ENCODE results near the gene STIMATE.
A peak's percentile ranks its signal among the peaks of the same experiment; 100 is the strongest.

The STIMATE gene

GRCh38 chr3:52897130-52898122 is at the start of gene STIMATE:
Gene STIMATE (minus strand): TSS chr3:52897548. CDS start chr3:52897450, 98 bp downstream.
- DNase-seq, result peak; percentile 60

DNA sequence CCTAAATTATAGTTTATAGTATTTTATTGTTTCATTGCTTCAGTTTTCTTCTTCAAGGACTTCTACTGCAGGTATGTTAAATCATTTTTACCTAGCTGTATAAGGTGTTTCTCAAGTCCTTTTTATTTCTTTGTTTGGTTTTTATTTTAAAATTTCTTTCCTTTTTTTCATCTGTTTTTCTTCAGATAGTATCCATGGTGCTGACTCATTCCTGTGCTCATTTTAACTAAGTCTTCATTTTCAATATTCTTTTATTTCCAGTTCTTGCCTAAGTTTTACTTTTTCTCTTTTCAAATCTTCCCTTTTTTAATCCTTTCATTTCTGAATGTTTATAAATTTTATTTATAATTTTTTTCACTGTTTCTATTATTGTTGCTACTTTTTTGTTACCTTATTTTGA is 42.3 kb upstream of the STIMATE start:
- no peak for DNase-seq

- DNase-seq, result no peak
These were observed 37.5 kb upstream of the STIMATE start for GRCh38 chr3:52934630-52935530.

GRCh38 chr3:52931889-52932288 is 34.5 kb upstream of the STIMATE start:
- no peak for DNase-seq

- no peak for DNase-seq
These were observed 34.0 kb upstream of the STIMATE start for GRCh38 chr3:52931328-52931727.

GRCh38 chr3:52930748-52931147 is 33.4 kb upstream of the STIMATE start:
- DNase-seq, result no peak

DNA sequence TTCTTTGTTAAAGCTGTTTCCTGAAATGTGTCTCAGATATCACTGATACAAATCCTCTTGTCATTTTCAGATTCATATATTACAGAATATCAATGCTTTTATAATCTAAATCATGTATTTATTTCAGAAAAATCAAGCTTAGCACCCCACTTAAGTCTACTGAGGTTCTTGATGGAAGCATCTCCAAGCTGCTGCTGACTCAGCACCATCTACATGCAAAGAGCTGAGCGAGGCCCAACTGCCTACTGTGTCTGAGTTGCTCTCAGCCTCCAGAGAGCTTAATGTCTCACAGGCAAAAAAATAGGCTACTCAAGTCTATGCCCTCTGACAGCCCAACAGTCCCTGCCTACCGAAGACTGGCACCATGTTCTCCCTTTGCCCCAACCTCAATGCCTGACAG is 29.2 kb upstream of the STIMATE start:
- no peak for DNase-seq

GRCh38 chr3:52925405-52926313 is 28.3 kb upstream of the STIMATE start:
- no peak for DNase-seq

DNA sequence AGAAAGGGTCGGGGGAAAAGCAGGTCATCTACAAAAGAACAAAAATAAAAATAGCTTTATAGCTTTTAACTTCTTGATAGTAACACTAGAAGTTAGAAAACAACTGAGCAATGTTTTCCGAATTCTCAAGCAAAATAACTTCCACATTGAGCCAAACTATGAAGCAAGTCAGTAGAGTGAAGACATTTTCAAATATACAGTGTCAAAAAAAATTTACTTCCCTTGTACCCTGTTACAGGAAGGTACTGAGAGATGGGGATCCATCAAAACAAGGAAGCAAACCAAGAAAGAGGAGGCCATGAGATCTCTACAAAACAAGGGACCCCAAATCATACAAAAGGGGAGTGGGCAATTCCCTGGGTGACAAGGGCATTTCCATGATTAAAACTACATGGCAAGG is 26.6 kb upstream of the STIMATE start:
- DNase-seq, result no peak

DNA sequence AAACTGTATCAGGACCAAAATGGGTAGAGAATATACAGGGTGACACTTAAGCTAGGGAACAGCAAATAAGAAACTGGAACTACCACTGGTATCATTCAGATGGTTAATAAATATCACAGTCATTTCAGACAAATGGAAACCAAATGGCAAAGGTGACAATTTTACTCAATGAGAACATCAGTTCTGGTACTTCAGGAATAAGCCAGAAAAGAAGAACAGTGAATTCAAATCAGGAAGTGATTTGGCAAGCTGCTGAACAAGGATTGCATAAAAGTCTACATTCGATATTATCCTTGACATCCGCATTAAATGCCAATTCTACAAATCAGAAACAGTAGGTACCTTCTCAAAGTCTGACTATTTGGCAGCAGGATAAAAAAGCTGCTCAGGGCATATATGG is 23.5 kb upstream of the STIMATE start:
- DNase-seq, result no peak

DNA sequence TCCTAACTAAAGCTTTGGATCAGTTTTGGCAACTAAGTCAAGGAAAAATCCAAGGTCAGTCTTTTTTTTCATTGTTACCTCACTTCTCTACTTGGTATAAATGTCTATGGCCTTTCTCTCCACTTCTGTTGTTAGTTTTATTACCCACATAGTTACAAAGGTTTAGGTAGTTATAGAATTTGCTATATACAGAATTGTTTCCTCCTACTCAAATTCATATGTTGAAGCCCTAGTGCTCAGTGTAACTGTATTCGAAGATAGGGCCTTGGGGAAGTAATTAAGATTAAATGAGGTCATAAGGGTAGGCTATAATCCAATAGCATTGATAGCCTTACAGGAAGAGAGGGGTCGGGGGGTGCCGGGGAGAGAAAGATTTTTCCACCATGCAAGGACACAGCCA is 19.7 kb upstream of the STIMATE start:
- DNase-seq, result no peak

DNA sequence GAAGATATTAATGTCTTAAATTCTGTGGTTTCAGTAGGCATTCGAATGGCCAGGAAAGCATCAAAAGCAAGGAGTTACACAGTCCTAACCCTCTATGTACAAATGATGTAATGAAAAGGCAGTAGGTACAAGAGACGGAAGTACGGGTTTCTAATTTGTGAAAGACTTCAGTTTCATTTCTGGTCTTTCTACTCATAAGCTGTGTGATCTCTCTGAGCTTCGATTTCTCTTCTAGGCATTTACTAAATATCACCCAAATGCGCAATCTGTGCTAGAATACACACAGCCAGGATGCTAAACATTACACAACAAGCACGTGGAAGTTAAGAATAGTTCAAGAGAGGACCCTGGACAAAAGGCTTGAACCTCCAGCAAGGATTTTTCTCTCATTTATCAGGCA is 17.9 kb upstream of the STIMATE start:
- DNase-seq, result no peak

DNA sequence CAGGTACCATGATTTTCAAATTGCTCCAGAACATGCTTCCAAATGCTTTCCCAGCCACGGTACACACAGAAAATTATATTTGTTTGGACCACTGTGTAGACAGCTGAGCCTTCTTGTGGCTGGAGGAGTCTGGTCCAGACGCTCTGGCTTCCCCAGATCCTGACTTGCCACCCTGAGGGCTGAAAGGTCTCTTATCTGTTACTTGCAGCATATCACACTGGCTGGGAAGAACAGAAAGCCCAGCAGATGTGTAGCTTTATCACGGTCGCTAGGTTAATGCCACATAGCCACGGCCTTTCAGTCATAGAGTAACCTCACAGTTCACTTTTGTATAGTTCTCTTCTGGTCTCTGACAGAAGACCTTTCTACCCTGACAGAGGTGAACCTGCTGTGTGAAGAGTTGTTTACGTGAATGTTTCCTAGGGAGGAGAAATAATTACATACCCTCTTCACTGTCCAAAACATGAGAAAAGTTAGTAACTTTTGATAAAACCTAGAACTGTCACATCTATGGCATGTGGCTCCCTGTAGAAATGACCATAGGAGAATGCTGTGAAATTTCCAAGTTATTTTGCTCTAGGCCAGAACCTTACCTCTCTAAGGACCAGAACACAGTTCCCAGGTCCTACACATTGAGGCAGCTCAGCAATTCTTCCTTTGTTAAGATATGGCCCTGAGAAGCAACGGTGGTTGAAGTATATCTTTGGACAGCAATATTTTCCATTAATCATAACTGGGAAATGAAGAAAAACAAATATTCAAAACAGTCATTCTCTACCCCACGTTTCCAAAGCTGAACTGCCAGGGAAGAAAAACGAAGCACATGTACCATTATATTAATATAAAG is 15.8 kb upstream of the STIMATE start:
- no peak for DNase-seq

- DNase-seq, result no peak
These were observed 13.5 kb upstream of the STIMATE start for GRCh38 chr3:52910823-52911222.

GRCh38 chr3:52907497-52907896 is 10.1 kb upstream of the STIMATE start:
- no peak for DNase-seq

GRCh38 chr3:52904552-52904951 is 7.2 kb upstream of the STIMATE start:
- DNase-seq, result no peak

DNA sequence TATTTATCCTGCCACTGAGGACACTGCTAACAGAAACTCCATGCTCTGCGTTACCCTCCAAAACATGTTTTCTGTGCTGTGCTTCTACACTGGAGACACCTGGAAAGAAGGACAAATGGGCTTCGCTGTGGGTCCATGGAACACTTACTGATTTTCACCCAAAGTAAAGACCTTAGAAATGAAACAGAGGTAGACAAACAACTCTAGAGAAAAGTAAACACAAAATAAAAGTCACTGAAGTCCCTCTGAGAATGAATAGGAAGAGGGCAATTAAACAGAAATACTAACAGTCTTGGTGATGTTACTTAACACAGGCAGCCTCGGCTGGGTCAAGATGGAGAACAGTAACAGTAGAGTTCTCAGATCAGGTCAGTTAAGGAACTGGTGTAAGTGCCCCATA is 6.7 kb upstream of the STIMATE start:
- DNase-seq, result no peak

- DNase-seq, result no peak
These were observed 735 bp downstream of the STIMATE start for GRCh38 chr3:52896613-52897012.

- DNase-seq, result no peak
These were observed 1.2 kb downstream of the STIMATE start for GRCh38 chr3:52896151-52896550.

GRCh38 chr3:52895418-52895817 is 1.9 kb downstream of the STIMATE start:
- DNase-seq, result no peak

- no peak for DNase-seq
These were observed 2.6 kb downstream of the STIMATE start for GRCh38 chr3:52894756-52895155.

DNA sequence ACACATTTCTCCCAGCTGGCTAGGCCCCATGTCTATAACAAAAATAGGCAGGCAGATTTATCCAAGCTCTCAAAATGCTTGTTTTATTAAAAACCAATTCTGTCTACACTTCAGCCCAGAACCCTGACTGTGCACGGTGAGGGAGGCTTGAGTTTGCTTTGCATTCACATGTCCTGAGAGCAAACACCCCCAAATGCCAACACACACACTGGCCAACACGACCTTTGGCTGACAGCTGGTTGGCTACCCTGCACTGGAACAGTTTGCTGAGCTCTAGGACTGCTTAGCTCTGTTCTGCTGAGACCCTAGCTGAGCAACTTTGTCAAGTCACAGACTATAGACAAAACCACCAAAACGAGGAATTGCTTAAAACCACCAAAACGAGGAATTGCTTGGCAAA is 3.6 kb downstream of the STIMATE start:
- DNase-seq, result no peak

All from GOT3 (cell line).